Stimulated activated CD4-positive, alpha-beta T cell treated with anti-CD3 and anti-CD28 coated beads, Interleukin-1b, Interleukin-23, amount 100 ng/mL, for 4 hours (primary cell): ENCODE results near the gene DIS3L2.

ENCODE experiments used
- DNase-seq, 2 donors: peaks; one replicate each; pipeline ENCODE4 v3.0.0-alpha.2; 2020; ENCODE audit warnings: low read depth in 2 of 2

Gene DIS3L2

GRCh38 chr2:232385660-232386489 is 424.4 kb downstream of the DIS3L2 start:
- no peak for DNase-seq

GRCh38 chr2:232386490-232386739 is 424.9 kb downstream of the DIS3L2 start:
- no peak for DNase-seq
